Heart right ventricle (tissue), 16 donors: ENCODE measurements around the gene LDLR. TPM values are rescaled to one million over a fixed set of nuclear protein-coding genes. Genes with fewer than 3 reads are reported as not detected.
"Not testable (repeated sequence)": the region's sequence is repeated elsewhere in the genome, so short reads cannot be mapped to it uniquely, and the experiment has no call there.

ENCODE experiments used
- ATAC-seq, 8 donors: fragments of 200-7000 bp; cut with Tn5 transposase; one replicate each; pipeline ENCODE4 v1.9.1; 2020; ENCODE audit warnings: mild to moderate bottlenecking in 8 of 8, moderate library complexity in 8 of 8, moderate number of reproducible peaks in 1 of 8
- DNase-seq, 2 donors: peaks; one replicate each; pipeline ENCODE4 v3.0.0-alpha.2; 2020
- H3K27ac ChIP-seq, 10 donors: fragments of 200-600 bp; sonication (generic) in 2 of 10; one replicate each; pipeline versions ENCODE4 v1.5.0 to v1.8.0; 2020 to 2022; ENCODE audit warnings: mild to moderate bottlenecking in 3 of 10
- H3K27me3 ChIP-seq, 7 donors: fragments of 200-600 bp; one replicate each; pipeline ENCODE4 v1.8.0; 2021 to 2022; ENCODE audit warnings: mild to moderate bottlenecking in 2 of 7
- H3K36me3 ChIP-seq, 9 donors: fragments of 200-600 bp; sonication (generic) in 1 of 9; one replicate each; pipeline versions ENCODE4 v1.5.0 to v1.8.0; 2020 to 2022; ENCODE audit warnings: mild to moderate bottlenecking in 2 of 9
- H3K4me1 ChIP-seq, 9 donors: fragments of 200-600 bp; sonication (generic) in 1 of 9; one replicate each; pipeline versions ENCODE4 v1.5.0 to v1.8.0; 2020 to 2022; ENCODE audit warnings: mild to moderate bottlenecking in 4 of 9
- H3K4me3 ChIP-seq, 10 donors: fragments of 200-600 bp; sonication (generic) in 2 of 10; one replicate each; pipeline versions ENCODE4 v1.5.0 to v1.8.0; 2020 to 2022; ENCODE audit warnings: mild to moderate bottlenecking in 7 of 10, moderate library complexity in 2 of 10
- H3K9me3 ChIP-seq, 11 donors: fragments of 200-600 bp in 10 of 11; sonication (generic) in 2 of 11; one replicate each; pipeline versions ENCODE4 v1.5.0 to v1.8.0; 2013 to 2022; ENCODE audit warnings: mild to moderate bottlenecking in 2 of 11, control low read depth in 1 of 11, moderate library complexity in 1 of 11
- WGBS, 2 donors: extraction: QIAGEN DNeasy Blood & Tissue Kit; methylation state at CpG; one replicate each; pipeline ENCODE4 v1.1.7; 2013; ENCODE audit warnings: inconsistent platforms in 1 of 2; 5-methylcytosine and 5-hydroxymethylcytosine counted together
- intact Hi-C, 10 donors: fragments of 100-400 bp; cut with DNase I; formaldehyde crosslinking; loops; one replicate each; pipeline versions ENCODE4 v1.11.1 to v1.14.2; 2022
- polyA plus RNA-seq, 2 donors: library from polyadenylated mRNA; stranded (reverse); fragments of 200-250 nt; gene quantifications; one replicate each; pipeline ENCODE4 v1.2.3, GENCODE V29; 2013
- total RNA-seq, 10 donors: library from RNA; stranded (reverse); fragmentation: NEBNext Ultra II Directional in 3 of 10; extraction: Animal tissue kit (Norgen Biotek cat#: 25700) in 3 of 10; gene quantifications; one replicate each; pipeline versions ENCODE4 v1.2.1 to v1.2.4, GENCODE V29; 2021 to 2023
- TF ChIP-seq, protein P1 (sequence below), 9 donors: fragments of 200-600 bp; sonication (generic) in 2 of 9; IDR thresholded peaks; one replicate each; pipeline versions ENCODE4 v1.5.0 to v1.8.0; 2021 to 2022; ENCODE audit warnings: antibody characterized with exemption in 9 of 9, mild to moderate bottlenecking in 5 of 9, moderate library complexity in 1 of 9
- donor health status: Arrhythmogenic right ventricular cardiomyopathy.
- donor health status: ischemic (EF 13 %, LVEDD 7.1; RV severe dilation, severe dysfunction).
- donor health status: healthy with polysubstance abuse.
- donor health status: DM: no; HTN: yes; CAD: no.
- donor health status: DM: no; HTN: no; CAD: no.
- donor health status: ischemic (EF 25% LVEDD 6.9; RV normal size, moderate dysfunction).
- donor health status: ischemic (EF 25% LVEDD 5.7; RV mildly dilated, moderate dysfunction).
- donor health status: healthy.
- donor health status: DM: yes; HTN: yes; CAD: no.
- donor health status: Ischemic cardiomyopathy.
- donor health status: ischemic (EF 35%, LVEDD 5.7; RV mildly dilated, moderate dysfunction).
- donor health status: nonischemic (EF 11% LVEDD 7.7; RV severe dilation, severe dysfunction).
- donor health status: DM: yes; HTN: yes; CAD: no.
- donor health status: PGD.
- donor health status: ischemic (EF 29% LVEDD 5.4; RV normal size, mild dysfunction).
- donor health status: nonischemic (EF 23%, LVEDD 6.1; RV moderate dilation, normal function).

LDLR gene
- total and polyA plus RNA-seq, 12 donors: 4.5 to 76.1 (median 16.4) TPM

DNA sequence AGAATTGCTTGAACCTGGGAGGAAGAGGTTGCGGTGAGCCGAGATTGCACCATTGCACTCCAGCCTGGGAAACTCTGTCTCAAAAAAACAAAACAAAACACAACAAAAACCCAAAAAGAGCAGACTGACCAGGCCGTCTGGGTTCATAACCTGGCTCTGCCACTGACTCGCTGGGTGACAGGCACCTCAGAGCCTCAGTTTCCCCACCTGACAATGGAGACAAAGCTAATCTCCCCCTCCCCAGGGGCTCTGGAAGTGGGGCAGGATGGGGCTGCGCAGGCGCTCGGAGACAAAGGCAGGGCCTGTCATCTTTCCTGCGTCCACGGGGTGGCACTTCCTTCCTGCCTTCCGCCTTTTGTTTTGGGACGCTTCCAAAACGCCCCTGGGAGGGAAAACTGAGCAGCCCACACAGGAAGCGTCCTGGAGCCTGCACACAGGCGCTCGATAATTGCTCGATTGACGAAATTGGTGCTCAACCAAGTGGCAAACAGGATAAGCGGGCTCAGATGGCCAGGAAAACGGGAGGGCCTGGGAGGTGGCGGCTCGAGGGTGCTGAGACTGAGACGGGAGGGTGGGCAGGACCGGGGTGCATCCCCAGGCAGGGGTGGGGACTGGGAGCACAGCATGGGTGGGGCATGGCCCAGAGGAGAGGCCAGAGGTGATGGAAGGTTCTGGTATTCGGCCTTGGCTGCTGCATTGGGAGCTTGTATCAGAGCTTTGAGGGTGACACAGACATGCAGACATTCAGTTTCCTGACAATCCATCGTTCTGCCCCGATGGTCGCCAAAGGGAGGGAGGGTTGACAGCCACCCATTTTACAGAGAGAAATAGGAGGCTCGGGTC is 48.5 kb downstream of the LDLR start:
- 2 to 4% methylated on average over 28 of the region's 28 CpGs for WGBS, 2 donors
- Histone ChIP-seq H3K27me3 (no peaks in the 10 kb centered on the region), H3K36me3 (peaks cover 0 to 14% (median 0%) of the 10 kb centered on the region in 9 donors), H3K27ac (peak overlapping the region; percentile 84 to 97 (median 94)), H3K4me1 (peaks cover 25 to 65% (median 49%) of the 10 kb centered on the region in 9 donors), H3K4me3 (peak overlapping the region in 9 of 10 donors; percentile 4 to 46 (median 29)), H3K9me3 (peaks cover 0 to 3% (median 0%) of the 10 kb centered on the region in 11 donors)
- intact Hi-C loops: loop anchor here (1.0 to 10.0 kb wide), 8 partner anchors 59 to 207 kb away; partner anchors contain the start of genes CCDC159 (in 1 of the 10), KANK2 (in 1 of the 10) and TMEM205 (in 1 of the 10)
- DNase-seq: peak; percentile 79 to 90
- ATAC-seq: peak; percentile 55 to 67 (median 59)
- TF ChIP-seq, protein P1, sequence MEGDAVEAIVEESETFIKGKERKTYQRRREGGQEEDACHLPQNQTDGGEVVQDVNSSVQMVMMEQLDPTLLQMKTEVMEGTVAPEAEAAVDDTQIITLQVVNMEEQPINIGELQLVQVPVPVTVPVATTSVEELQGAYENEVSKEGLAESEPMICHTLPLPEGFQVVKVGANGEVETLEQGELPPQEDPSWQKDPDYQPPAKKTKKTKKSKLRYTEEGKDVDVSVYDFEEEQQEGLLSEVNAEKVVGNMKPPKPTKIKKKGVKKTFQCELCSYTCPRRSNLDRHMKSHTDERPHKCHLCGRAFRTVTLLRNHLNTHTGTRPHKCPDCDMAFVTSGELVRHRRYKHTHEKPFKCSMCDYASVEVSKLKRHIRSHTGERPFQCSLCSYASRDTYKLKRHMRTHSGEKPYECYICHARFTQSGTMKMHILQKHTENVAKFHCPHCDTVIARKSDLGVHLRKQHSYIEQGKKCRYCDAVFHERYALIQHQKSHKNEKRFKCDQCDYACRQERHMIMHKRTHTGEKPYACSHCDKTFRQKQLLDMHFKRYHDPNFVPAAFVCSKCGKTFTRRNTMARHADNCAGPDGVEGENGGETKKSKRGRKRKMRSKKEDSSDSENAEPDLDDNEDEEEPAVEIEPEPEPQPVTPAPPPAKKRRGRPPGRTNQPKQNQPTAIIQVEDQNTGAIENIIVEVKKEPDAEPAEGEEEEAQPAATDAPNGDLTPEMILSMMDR (IDR thresholded peaks at IDR 0.05): peak; percentile 68 to 92 (median 79)

DNA sequence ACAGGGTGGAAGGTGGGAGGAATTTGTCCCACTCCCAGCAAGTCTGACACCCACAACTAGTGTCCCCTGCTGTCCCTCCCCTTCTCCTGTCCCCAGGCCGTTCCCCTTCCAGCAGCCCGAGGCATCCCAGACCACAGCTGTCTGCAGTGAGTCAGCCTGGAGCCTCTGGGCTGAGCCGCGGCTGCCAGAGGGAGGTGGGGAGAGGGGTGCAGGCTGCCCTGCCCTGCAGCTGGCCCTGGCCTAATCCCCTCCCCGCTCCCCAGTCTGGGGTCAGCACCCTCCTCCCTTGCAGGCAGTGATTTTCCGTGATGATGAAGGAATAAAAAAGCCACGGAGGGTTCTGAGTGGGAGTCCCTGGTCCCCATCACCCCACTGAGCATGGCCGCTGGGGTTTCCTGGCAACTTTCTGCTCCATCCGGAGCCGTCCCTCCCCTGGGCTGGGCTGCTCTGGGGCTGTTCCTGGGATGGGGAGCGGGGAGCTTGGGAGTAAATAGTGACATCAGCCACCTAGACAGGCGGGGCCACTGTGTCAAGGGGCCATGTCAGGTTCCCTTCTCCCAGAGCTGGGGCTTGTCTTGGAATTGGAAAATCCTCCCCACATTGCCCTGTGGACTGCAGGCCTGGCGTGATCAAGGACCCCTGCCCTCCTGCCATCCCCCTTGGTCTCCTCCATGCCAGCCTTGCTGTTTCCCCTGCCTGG is 49.5 kb downstream of the LDLR start:
- DNase-seq (peak; percentile 83 to 86), ATAC-seq (peak; percentile 59 to 77 (median 70))
- Histone ChIP-seq H3K9me3 (peaks cover 0 to 3% (median 0%) of the 10 kb centered on the region in 11 donors), H3K4me1 (peaks cover 32 to 75% (median 59%) of the 10 kb centered on the region in 9 donors), H3K27me3 (no peaks in the 10 kb centered on the region), H3K4me3 (peak overlapping the region in 6 of 10 donors; percentile 7 to 46 (median 33)), H3K36me3 (peaks cover 0 to 4% (median 0%) of the 10 kb centered on the region in 9 donors), H3K27ac (peak overlapping the region; percentile 84 to 97 (median 94))
- WGBS, 2 donors: 13 to 16% methylated on average over 13 of the region's 13 CpGs
- intact Hi-C loops: loop anchor here in 4 of 10 donors (1.0 to 10.0 kb wide), 5 partner anchors 64 to 206 kb away; partner anchors contain the start of genes CCDC159 (in 1 of the 4) and TMEM205 (in 1 of the 4)
- TF ChIP-seq, protein P1 (IDR thresholded peaks at IDR 0.05): peak in 1 of 9 donors; percentile 9

DNA sequence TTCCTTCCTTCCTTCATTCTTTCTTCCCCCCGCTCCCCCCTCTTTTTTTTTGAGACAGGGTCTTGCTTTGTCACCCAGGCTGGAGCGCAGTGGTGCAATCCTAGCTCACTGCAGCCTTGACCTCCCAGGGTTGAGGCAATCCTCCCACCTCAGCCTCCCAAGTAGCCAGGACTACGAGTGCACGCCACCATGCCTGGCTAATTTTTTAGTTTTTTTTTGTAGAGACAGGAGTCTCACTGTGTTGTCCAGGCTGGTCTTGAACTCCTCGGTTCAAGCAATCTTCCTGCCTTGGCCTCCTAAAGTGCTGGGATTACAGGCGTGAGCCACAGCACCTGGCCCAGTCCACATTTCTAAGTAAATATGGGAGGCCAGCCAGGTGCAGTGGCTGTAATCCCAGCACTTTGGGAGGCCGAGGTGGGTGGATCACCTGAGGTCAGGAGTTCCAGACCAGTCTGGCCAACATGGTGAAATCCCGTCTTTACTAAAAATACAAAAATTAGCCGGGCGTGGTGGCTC is 50.8 kb downstream of the LDLR start:
- intact Hi-C loops: loop anchor here in 1 of 10 donors (5.0 kb wide), 1 partner anchor 142 kb away; no protein-coding TSS in a partner anchor
- H3K27ac ChIP-seq: peak overlapping the region in 9 of 10 donors; percentile 86 to 99 (median 95)
- H3K4me1 ChIP-seq: peaks cover 35 to 78% (median 63%) of the 10 kb centered on the region in 9 donors
- H3K4me3 ChIP-seq, DNase-seq, H3K36me3 ChIP-seq, H3K9me3 ChIP-seq, ATAC-seq, H3K27me3 ChIP-seq: not testable (repeated sequence)
- 90 to 92% methylated on average over 10 of the region's 10 CpGs for WGBS, 2 donors

- peaks cover 35 to 78% (median 63%) of the 10 kb centered on the region in 9 donors for H3K4me1 ChIP-seq
- H3K27ac ChIP-seq: peak overlapping the region in 6 of 10 donors; percentile 93 to 100 (median 98)
- ATAC-seq (no peak), DNase-seq (no peak)
- no peak overlapping the region for H3K4me3 ChIP-seq
- no peaks in the 10 kb centered on the region for H3K27me3 ChIP-seq
- peaks cover 0 to 6% (median 0%) of the 10 kb centered on the region in 11 donors for H3K9me3 ChIP-seq
- intact Hi-C loops: loop anchor here in 1 of 10 donors (5.0 kb wide), 1 partner anchor 141 kb away; no protein-coding TSS in a partner anchor
- H3K36me3 ChIP-seq: peaks cover 0 to 9% (median 0%) of the 10 kb centered on the region in 9 donors
- 93 to 95% methylated on average over 9 of the region's 9 CpGs for WGBS, 2 donors
- TF ChIP-seq, protein P1 (IDR thresholded peaks at IDR 0.05): no peak
Measured at GRCh38 chr19:11140896-11141295, 51.6 kb downstream of the LDLR start.
